Left cardiac atrium (tissue), 4 donors: ENCODE data around the gene PRKCE. TPM values are rescaled to one million over a fixed set of nuclear protein-coding genes. Genes with fewer than 3 reads are reported as not detected.
A peak's percentile ranks its signal among the peaks of the same experiment; 100 is the strongest.
"Not testable (repeated sequence)": the region's sequence is repeated elsewhere in the genome, so short reads cannot be mapped to it uniquely, and the experiment has no call there.

Source experiments
- ATAC-seq, 2 donors: fragments of 200-7000 bp; cut with Tn5 transposase; one replicate each; pipeline ENCODE4 v1.9.1; 2020; ENCODE audit warnings: mild to moderate bottlenecking in 2 of 2, moderate library complexity in 2 of 2
- DNase-seq: peaks from one replicate; pipeline ENCODE4 v3.0.0-alpha.2; 2020
- intact Hi-C, 2 donors: fragments of 100-400 bp; cut with DNase I; formaldehyde crosslinking; loops; one replicate each; pipeline versions ENCODE4 v1.14.1 to v1.15.1; 2022 to 2023
- total RNA-seq, 2 donors: library from RNA; stranded (reverse); fragmentation: NEBNext Ultra II Directional; extraction: Animal tissue kit (Norgen Biotek cat#: 25700); gene quantifications; one replicate each; pipeline ENCODE4 v1.2.1, GENCODE V29; 2021
- donor health status: DM: no; HTN: yes; CAD: no.
- donor health status: DM: no; HTN: yes; CAD: no; lungs with severe emphysema.
- donor health status: DM: yes; HTN: yes; CAD: no.
- donor health status: Dilated cardiomyopathy.

Gene PRKCE
- total RNA-seq, 2 donors from 2014 or later, result 17.9 to 24.8 TPM

DNA sequence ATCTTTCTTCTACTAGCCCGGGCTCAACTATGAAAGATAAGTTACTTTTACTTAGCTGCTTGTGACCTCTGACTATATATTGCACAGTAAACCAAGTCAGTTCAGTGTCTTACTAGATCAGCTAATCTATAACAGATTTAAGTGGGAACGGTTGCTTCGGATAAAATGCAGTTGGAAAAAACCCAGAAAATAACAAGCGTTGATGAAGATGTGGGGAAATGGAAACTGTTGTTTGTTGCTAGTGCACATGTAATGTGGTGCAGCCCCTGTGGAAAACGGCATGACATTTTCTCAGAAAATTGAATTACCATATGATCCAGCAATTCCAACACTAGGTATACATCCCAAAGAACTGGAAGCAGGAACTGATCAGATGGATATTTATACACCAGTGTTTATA lies 248.5 kb downstream of the PRKCE start:
- DNase-seq (no peak), ATAC-seq (no peak)
- intact Hi-C loops, result no loop called here

DNA sequence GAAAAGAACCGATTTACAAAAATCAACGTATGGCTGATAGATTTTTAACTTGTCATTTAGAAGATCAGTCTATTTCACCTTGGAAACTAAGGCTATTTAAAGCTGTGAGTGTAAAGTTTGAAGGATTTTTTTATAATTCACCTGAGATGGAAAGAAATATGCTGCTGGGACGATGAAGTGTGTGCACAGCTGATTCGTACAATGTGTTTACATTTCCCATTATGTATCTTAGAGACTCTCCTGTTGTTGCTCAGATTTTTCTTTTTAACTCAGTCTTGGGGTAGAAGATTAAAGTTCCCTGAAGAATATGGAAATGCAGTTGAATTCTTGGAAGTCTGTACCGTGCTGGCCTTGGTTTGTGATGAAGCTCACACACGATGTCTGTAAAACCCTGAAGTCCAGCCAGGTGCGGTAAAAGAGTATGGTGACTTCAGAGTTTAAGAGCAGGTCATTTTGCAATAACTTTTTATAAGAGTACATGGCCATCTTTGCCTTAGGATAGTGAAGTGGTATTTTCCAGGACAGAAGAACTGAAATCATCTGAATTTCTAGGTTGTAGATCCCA lies 250.1 kb downstream of the PRKCE start:
- intact Hi-C loops, result no loop called here
- DNase-seq, result no peak
- no peak for ATAC-seq

DNA sequence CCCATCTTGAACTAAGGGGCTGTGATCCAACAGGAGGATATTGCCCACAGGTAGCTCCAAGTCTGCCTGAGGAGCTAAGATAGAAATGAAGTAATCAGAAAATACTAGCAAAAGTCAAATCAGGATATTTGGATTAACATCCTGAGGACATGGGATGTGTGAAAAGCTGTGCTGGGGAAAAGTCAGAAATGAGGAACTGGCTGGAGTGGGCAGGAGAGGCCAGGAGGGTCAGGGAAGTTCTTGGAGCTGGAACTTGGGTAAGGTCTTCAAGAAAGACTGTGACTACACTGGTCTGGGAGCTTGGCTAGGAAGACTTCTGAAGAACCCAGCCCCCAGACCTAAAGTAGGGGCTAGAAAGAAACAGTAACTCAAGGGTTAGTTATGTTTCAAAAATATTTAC lies 250.9 kb downstream of the PRKCE start:
- intact Hi-C loops, result no loop called here
- no peak for DNase-seq
- ATAC-seq, result no peak

DNA sequence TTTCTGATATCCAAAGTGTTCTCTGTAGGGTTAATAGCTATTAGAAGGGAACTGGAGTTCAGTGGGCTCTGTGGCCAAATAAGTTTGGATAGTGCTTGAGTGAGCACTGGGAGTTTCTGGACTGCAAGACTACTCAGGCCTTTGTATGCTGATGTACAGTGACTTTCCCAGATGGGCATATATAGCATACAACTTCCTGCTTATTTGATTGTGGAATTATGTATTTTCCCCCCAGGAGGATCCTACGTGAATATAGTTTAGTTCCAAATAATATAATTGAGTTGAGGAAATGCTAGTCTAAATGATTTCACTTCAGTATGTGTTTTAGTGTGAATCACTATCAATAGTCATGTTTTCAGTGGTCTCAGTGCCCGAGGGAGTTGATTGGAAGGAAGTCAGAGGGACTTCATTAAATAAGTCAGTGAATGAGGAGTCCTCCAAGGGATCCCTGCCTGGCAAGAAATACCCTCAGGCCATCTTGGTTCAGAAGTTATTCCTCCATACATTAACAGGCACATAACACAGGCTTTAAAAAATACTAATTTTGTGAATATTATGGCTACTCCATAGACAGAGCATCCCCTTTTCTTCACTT lies 251.4 kb downstream of the PRKCE start:
- intact Hi-C loops, result no loop called here
- no peak for ATAC-seq
- DNase-seq, result no peak

DNA sequence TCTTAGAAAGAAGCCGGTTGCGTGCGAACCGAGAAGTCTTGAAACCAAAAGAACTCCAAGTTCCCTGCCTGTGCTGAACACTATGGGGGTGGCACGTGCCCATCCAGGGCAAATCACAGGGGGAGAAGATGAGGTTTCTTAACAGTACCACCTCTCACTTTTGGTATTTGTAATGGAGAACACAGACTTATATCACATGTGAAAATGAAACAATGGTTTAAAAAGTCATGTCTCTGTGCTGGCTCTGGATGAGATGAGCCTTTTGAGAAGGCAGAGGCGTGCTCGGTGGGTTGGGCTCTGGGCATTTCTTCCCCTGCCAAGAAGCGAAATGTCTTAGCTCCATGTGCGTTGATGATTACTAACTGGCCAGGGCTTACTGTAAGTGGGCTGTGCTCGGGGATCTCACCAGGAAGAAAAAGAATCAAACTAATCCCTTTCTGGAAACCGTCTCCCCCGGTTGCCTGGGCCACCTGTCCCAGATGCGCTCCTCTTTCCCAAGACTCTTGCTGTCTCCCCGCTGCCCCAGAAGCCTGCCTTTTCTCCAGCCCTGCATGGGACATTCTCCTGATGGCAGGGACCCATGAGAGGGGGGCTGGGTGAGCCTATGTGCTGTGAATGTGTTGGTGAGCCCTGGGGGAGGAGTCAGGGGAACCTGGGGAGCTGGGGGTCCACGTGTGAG lies 252.9 kb downstream of the PRKCE start:
- intact Hi-C loops, result no loop called here
- DNase-seq (no peak), ATAC-seq (peak in 1 of 2 donors; percentile 38)

DNA sequence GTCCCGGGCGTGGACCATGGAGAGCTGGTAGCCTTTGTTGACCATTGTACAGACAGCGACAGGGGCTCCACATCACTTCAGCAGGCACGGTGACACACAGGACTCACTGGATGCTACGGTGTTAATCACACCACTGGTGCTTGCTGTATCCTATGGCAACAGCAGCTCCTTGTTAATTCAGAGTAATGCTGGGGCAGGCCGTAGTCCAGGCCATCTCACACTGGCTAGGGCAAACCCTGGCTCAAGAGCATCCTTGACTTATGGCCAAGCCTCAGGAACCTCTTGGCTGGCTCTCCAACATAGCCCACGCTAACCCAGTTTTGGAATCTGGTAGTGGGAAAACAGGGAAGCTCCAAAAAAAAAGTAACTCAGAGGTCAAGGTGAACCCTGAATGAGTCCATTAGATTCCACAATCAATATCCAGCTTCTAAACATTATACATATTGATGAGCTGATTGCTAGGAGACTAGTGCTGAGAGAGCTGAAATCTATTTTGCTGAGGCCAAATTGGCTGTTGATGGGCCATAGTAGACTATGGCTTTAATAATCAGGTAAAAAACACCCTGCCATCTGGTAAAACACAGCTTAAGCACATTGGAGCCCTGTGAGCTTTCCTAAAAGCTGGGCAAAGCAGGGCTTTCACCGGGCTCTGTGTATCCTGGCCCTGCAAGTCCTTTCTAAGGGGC lies 253.6 kb downstream of the PRKCE start:
- ATAC-seq, result peak in 1 of 2 donors; percentile 48
- intact Hi-C loops, result loop anchor here in 1 of 2 donors (5.0 kb wide), 1 partner anchor 83 kb away; no protein-coding TSS in a partner anchor
- DNase-seq, result no peak

DNA sequence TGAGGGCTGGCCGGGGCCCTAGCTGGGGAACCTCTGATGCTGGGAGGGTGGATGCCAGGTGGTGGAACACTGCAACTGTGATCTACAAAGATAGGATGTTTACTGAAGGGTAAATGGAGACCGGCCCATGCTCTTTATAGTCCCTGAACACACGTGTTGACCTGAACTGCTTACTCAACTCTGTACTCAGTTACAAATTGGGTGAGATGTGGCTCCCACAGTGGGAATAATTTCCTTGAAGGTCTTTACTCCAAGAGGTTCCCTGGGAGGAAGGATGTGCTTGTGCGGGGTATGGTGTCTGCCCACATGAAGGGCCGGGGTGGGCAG lies 254.1 kb downstream of the PRKCE start:
- intact Hi-C loops, result loop anchor here in 1 of 2 donors (5.0 kb wide), 1 partner anchor 83 kb away; no protein-coding TSS in a partner anchor
- ATAC-seq (no peak), DNase-seq (no peak)

DNA sequence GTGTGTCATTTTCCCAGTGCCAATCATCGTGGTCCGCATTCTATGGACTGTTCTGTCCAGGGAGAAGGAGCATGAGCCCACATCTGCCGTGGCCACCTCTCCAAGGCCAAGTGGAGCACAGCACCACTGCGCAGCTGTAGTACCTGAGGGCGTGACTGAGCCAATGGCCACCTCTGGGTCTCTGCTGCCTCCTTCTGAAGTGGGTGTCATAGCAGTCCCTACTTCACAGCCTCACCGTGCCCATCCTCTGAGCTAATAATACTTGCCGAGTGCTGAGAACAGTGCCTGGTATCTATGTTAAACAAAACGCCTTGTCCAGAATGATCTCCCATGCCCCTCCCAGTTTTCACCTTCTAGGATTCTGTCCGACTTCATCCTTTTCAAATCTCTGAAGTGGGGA lies 256.1 kb downstream of the PRKCE start:
- ATAC-seq (peak; percentile 41 to 45), DNase-seq (no peak)
- intact Hi-C loops, result loop anchor here in 1 of 2 donors (5.0 kb wide), 1 partner anchor 85 kb away; no protein-coding TSS in a partner anchor

DNA sequence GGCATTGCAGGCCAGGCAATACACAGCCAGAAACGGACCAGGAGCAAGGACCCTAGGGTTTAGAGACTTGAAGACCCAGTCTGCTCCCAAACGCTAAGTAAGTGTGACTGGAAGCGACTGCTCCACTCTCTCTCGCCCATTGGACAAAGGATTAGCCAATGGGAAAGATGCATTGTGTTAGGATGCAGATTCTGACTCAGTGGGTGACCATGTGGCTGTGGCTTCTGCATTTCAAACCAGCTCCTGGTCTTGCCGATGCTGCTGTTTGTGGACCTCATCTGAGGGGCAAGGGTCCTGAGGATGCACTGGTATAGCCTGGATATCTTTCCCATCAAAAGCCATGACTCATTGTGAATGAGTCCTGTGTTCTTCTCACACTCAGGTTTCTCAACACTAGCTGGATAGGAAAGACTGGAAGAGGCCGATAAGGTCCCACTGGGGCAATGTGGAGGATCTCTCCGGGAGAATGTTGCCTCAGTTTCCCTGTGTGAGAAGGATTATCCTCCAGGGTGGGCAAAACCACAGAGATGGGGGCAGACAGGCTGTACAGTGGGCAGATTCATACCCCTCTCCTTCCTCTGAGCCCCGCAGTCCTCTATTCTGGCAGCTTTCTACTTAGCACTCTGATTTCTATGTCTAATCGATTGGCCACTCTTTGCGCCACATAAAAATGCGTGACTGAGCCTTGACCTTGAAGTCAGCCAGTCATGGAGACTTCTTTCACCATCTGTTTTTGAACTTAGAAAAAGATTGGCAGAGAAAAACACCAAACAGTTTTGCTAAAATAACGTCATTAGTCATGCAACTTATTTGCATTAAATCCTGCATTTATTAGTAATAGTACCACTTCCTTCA lies 257.1 kb downstream of the PRKCE start:
- ATAC-seq, result no peak
- intact Hi-C loops, result loop anchor here in 1 of 2 donors (5.0 kb wide), 1 partner anchor 86 kb away; no protein-coding TSS in a partner anchor

DNA sequence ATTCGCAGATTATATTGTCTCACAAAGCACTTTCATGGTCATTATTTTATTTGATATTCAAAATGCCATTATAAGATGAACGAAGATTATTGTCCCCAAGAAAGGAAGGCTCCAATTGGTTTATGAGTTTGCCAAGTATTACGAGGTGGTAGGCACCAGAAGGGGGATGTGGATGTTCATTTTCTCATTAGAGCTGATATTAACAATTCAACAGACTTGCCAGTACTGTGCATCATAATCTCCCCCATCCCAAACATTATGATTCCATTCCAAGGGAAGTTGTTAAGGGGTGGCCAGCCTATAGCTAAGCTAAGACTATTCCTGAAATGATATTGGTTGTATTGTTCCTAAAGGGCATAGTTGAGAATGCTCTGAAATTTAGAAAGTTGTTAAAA lies 257.7 kb downstream of the PRKCE start:
- no peak for ATAC-seq
- intact Hi-C loops, result loop anchor here in 1 of 2 donors (5.0 kb wide), 1 partner anchor 87 kb away; no protein-coding TSS in a partner anchor
- no peak for DNase-seq

More for the DNA sequence above, 257.1 kb downstream of the PRKCE start:
- no peak for DNase-seq

DNA sequence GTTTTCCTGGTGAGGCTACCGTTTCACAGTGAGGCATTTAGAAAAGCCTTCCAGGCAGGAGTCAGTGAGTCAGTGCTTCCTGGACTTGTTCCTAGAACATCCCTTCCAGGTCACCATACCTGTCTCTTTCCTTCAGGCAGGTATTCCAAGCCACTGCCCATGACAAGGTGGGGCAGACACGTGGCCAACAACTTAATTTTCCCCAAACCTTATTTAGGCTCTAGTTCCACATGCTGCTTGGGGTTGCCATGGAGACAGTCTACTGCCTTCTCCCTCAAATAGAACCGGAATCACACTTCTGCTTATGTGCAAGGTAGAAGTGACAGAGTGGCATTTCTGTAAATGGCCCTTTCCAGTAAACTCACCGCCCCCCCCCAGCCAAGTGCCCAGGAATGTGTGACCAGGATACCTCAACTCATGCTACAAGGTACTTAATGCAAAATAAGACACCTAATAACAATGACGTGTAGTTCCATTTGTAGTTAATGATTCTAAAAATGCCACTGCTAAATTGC lies 258.3 kb downstream of the PRKCE start:
- no peak for DNase-seq
- intact Hi-C loops, result loop anchor here in 1 of 2 donors (5.0 kb wide), 1 partner anchor 87 kb away; no protein-coding TSS in a partner anchor
- no peak for ATAC-seq

DNA sequence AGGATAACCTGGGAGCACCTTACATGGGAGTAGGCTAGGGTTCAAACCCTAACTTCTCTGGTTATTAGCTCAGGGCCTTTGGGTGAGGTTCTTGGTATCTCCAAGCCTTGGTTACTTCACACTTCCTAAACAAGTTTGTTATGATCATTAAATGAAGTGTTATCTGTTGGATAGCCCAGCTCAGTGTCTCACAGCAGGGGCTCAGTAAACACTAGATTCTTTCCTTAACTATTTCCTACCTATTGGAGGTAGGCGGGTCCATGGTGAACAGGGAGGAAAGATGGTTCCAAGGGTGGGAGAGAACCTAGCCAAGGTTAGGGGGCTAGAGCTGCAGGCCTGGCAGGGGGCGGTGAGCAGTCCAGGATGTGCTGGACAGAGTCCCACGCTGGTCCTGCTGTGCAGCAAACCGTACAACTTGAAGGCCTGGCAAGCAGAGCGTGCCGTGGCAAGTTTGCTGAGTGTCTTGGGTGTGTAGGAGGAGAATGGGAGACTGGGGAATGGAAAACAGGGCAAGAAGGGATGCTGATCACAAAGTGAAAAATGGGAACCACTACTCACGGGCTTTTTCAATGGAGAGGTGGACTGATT lies 259.1 kb downstream of the PRKCE start:
- no peak for ATAC-seq
- no peak for DNase-seq
- intact Hi-C loops, result no loop called here

DNA sequence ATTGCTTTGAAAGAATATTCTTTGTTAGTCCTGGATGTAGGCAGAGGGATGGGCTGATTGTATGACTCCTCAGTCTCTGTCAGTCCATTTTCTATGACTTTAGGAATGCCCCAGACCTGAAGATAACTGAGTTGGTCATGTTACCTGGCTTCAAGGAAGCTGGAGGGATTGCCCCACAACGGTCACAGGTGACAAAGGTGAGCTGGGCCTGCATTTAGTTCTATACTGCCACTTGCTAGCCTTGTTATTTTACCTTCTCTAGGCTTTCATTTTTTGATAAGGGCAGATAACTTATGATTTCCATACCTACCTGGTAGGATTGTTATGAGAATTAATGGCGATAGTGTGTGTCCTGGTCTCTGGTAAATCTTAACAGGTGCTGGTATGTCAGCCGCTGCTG lies 260.1 kb downstream of the PRKCE start:
- ATAC-seq (no peak), DNase-seq (no peak)
- intact Hi-C loops, result no loop called here

DNA sequence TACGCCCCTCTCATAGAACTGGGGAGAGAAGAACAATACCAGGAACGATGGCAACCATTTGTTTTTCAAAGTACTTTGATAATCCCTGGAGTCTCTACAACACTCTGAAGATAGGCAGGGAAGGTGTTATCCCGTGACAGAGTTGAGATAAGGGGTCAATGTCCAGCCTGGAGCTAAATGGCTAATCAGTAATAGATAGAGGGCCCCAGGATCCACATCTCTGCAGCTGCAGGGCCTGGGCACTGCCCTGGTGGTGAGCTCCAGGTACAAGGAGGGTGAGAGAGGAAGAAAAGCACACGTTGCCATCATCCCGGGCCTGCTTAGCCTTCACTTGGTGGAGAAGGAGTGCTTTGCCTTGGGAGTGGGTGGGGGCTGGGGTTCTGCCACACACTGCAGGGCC lies 260.6 kb downstream of the PRKCE start:
- intact Hi-C loops, result no loop called here
- DNase-seq (no peak), ATAC-seq (no peak)

DNA sequence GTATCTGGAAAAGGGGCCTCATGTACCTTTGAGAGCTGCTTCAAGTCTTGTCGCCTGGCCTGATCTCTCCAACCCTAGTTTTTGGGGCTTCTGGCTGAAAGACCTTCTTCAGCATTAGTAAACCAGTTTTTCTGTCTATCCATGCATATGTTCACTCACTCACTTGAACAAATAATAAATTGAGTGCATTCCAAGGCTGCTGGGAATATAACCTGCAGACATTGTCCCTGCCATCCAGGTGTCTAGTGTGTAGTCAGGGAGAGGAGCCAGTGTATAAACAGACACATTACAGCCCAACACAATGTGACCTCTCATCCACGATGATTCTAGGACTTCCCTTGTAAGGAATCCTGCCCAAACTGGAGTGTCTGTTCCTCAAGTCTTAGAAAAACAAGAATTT lies 262.1 kb downstream of the PRKCE start:
- ATAC-seq (no peak), DNase-seq (no peak)
- intact Hi-C loops, result no loop called here

DNA sequence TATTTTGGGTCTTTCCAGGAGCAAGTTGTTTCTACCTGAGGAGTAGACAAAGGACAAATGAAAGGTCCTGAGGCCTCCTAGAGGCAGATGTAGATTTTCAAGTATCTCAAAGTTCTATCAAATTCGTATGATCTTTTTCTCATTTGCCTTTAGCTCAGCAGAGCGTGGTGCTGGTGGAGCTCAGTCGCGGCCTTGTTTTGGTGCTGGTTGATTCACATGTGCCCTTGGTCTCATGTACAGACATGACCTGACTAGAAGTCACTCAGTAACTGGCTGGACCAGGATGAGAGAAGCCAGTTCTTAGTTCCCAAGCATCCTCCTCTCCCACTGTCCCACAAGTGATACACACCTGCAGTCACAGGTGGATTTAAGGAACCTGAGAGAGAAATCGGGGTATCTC lies 264.0 kb downstream of the PRKCE start:
- no peak for ATAC-seq

DNA sequence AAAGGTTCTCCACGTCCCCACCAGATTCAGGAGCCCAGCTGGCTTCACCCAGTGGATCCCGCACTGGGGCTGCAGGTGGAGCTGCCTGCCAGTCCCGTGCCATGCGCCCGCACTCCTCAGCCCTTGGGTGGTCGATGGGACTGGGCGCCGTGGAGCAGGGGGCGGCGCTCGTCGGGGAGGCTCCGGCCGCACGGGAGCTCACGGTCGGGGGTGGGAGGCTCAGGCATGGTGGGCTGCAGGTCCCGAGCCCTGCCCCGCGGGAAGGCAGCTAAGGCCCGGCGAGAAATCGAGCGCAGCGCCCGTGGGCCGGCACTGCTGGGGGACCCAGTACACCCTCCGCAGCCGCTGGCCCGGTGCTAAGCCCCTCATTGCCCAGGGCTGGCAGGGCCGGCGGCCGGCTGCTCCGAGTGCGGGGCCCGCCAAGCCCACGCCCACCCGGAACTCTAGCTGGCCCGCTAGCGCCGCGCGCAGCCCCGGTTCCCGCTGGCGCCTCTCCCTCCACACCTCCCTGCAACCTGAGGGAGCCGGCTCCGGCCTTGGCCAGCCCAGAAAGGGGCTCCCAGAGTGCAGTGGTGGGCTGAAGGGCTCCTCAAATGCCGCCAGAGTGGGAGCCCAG lies 266.2 kb downstream of the PRKCE start:
- ATAC-seq, DNase-seq, intact Hi-C loops: not testable (repeated sequence)

More for the DNA sequence above, 264.0 kb downstream of the PRKCE start:
- no peak for DNase-seq
- intact Hi-C loops, result no loop called here
